HG02798 (cell line): ENCODE data around the gene TIPIN.
"Not testable (repeated sequence)": the region's sequence is repeated elsewhere in the genome, so short reads cannot be mapped to it uniquely, and the experiment has no call there.

ENCODE experiments used
- ATAC-seq: cut with Tn5 transposase; IDR thresholded peaks from one replicate; pipeline ENCODE4 v1.9.1; 2021; ENCODE audit warnings: mild to moderate bottlenecking; ENCODE audit not compliant: unreplicated experiment, poor library complexity

TIPIN gene, protein sequence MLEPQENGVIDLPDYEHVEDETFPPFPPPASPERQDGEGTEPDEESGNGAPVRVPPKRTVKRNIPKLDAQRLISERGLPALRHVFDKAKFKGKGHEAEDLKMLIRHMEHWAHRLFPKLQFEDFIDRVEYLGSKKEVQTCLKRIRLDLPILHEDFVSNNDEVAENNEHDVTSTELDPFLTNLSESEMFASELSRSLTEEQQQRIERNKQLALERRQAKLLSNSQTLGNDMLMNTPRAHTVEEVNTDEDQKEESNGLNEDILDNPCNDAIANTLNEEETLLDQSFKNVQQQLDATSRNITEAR

DNA sequence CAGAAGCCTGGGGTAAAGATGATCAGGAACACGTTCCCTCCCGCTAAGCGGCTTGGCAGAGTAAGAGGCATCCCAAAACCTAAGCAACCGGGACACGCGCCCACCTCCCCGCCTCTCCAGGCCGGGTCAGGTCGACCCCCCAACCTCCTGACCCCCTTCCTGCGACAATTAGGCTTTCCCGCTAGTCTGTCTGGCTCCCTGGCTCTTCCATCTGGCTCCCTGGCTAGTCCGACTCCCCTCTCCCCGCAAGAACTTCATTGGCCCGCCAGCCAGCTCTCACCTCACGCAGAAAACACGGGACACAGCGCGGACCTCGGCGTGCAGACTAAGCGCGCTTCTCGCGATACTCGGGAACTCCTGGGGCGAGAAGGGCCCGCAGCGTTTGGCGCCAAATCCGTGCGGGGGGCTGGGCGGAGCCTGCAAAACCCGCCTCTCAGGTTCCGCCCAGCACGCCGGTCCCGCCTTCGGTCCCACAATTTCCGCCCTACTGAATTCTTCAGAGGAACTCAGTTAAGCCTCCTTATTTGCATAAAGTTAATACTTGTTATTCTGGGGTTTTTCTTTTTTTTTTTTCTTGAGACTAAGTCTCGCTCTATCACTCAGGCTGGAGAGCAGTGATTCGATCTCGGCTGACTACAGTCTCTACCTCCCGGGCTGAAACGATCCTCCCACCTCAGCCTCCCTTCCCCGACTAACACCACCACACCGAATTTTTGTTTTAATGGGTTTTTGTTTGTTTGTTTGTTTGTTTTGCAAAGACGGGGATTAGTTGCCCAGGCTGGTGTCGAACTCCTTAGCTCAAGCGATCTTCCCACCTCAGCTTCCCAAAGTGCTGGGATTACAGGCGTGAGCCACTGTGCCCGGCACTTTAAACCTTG is at the start of gene TIPIN:
Gene TIPIN (minus strand): TSS at position 327 of the 878 bp plus-strand sequence. CDS start 3,738 bp downstream, outside the sequence.
- peak; percentile 95 for ATAC-seq

DNA sequence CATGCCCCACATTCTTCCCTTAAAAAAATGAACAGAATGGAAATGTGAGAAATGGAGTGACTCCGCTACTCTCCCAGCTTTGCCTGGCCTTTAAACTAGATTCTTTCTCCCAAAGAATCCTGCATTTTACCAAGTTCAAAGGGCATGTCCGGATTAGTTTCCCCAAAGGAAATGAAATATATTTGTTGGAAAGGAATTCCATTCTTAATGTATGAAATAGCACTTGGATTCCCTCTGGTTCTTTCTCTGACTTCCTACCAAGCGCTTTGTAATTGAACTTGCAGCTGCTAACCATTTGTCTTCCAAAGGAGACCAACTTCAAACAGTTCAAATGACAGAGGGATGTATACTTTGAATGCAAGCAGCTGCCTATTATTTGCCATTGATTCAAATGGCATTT is 49.1 kb upstream of the TIPIN start:
- no peak for ATAC-seq

DNA sequence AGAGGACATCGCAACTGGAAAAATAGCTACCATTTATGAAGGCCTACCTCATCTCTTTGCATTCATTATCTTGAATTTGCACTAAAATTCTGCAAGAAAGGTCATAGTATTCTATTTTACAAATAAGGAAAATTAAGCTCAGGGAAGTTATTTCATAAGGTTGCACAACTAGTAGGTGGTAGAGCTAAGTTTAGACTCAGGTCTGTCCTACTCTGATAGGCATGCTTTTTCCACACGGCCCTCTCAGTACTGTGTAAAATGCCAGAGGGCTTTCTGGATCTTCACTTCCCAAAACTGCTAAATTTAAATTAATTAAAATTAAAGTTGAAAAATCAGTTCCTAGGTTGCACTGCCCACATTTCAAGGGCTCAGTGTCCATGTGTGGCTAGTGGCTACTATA is 48.5 kb upstream of the TIPIN start:
- no peak for ATAC-seq

DNA sequence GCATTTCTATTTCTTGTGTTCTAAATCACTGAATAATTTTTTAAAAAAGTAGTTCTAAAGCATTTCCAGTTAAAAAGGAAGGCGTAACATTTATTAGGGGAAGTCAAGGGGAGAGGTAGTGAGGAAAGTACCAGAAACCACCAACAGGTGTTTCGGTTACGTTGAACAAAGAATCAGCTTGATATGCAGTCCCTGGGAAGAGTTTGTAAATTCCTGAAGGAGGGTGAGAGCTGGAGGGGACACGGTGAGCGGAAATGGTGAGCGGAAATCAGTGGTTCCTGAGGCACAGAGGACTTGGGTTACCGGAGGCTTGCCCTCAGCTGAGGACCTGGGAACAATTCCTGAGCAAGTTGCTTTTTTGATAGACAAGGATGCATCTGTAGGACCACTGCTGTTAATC is 48.0 kb upstream of the TIPIN start:
- no peak for ATAC-seq

DNA sequence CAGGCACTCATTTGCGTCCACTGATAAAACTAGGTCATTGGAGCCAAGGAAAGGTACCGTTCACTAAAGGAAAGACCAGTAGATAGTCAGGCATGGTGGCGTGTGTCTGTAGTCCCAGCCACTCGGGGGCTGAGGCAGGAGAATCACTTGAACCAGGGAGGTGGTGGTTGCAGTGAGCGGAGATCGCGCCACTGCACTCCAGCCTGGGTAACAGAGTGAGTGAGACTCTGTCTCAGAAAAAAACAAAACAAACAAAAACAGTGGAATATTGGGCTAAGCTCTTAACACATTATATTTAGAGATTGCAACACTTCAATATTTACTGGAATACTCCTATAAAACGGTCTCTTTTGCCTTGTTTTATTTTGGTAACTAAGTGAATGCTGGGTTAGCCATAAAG is 47.6 kb upstream of the TIPIN start:
- no peak for ATAC-seq

DNA sequence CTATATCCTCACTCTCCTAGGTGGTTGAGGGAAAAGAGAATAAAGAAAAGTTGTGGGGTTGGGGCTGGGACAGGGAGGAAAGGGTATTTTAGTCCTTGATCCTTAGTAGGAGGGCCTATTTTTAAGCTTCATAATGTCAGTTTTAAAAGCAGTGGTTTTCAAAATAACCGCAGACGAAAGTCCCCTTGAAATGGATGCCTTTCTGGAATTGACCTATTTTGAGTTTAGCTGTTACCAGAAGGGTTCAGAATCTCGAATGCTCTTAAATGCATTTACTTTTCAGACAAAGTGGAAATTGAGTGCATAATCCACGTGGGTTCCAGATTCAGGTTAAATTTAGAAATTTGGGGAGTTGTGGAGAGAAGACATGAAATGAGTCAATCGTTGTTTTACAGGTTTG is 46.8 kb upstream of the TIPIN start:
- ATAC-seq = no peak

DNA sequence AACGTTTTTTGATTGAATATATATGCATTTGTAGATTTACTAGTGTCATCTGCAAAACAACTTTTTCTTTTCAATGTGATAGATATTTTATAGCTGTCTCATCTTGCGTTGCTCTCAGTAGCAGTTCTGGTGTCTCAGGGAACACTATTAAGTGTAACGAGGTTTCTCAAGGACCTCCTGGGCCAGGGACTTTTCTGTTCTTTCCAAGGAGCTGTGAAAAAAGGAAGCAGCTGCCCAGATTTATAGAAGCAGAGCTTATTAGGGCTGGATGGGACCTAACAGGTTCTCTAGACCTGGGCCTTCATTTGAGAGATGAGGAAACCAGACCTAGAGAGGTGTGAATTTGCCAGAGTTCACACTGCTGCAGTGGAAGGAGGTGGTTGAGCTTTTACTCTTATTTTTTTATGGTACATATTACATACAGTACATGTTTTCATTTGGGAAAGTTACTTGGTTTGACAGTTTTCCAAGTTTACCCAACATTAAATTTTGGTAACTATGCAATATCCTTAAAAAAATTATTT is 46.3 kb upstream of the TIPIN start:
- ATAC-seq = no peak

DNA sequence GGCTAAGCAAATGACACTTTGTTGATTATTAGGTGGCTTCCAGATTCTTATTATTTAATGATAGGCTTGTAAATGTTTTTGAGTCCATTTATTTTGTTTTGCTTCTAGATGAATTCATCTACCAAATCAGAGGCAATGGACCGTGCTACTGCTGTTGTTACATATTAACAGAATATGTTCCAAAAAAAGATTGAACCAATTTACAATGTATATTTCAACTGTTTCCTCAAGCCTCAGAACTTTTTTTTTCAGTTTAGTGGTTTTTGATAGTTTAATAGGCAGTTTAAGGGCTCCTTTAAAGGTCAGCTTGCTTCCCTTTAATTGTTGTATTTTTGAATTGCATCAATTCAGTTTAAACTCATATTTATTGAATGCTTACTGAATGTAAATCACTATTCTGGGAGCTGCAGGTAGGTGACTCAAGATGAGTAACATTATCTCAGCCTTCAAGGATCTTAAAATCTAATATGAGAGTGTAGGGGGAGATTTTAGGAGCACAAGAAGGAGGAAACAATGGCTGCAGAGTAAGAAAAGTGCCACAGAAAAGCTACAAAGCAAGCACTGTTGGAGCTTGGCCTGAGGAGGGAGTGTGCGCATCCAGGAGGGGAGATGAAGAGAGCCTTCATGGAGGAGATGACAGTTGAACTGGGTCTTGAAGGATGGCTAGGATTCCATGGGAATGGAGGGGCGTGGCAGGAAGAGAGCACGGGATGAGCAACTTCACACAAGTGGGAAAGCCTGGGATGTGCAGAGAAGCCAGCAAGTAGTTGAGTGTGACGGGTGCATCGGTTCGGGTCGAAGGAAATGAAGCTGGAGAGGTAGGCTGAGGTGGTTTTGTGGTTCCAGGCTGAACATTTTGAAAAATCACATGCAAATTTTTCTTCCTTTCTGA is 44.9 kb upstream of the TIPIN start:
- ATAC-seq = no peak

DNA sequence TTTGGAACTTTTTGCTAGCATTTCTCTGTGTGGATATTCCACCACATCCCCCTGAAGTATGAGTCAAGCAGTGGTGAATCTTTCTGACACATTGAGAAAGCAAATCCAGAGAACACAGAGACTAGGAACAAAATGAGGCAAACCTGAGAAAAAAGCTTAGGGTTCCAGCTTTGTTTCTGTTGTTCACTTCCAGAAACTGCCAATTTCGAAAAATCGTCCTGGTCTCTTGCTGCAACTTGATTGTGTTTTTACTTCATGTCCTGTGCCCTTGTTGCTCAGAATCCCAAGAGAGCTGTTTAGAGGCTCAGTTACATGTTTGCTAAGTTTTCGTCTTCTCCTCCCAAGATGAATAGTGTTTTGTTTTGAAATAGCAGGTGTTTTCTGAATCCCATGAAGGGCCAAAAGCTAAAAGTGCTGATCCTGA is 43.9 kb upstream of the TIPIN start:
- no peak for ATAC-seq

DNA sequence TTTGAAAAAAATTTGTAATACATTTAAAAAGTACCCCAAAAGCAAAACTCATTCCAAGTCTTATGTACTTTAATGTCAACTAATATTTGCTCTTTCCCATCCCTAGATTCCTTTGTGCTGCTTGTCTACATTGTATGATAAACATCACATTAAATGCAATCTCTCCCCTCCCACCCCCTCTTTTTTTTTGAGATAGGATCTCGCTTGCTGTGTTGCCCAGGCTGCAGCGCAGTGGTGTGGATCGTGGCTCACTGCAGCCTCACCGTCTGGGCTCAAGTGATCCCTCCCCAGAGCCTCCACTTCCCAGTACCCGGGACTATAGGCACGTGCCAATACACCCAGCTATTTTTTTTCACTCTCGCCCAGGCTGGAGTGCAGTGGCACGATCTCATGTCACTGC is 42.8 kb upstream of the TIPIN start:
- no peak for ATAC-seq

DNA sequence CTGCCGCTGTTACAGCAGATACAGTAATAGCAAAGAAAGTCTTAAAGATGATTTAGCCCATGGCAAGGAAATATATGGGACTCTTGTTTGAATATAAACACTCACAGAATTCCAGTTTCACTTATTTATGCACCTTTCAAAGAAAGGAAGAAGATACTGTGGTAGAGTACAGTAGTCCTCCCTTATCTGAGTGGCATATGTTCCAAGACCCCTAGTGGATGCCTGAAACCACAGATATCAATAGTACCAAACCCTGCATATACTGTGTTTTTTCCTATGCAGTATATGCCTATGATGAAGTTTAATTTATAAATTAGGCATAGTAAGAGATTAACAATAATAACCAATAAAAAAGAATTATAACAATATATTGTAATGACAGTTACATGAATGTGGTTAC is 38.4 kb upstream of the TIPIN start:
- no peak for ATAC-seq

DNA sequence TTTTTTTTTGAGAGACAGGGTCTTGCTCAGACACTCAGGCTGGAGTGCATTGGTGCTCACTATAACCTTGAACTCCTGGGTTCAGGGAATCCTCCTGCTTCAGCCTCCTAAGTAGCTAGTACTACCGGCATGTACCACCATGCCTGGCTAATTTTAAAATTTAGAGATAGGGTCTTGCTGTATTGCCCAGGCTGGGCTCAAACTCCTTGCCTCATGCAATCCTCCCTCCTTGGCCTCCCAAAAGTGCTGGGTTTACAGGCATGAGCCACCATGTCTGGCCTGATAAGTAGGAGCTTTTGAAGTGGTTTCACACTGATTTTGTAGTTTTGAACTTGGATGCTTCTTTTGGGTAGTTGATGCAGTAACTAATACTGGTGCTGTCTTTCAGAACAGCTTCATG is 38.0 kb upstream of the TIPIN start:
- ATAC-seq = no peak

DNA sequence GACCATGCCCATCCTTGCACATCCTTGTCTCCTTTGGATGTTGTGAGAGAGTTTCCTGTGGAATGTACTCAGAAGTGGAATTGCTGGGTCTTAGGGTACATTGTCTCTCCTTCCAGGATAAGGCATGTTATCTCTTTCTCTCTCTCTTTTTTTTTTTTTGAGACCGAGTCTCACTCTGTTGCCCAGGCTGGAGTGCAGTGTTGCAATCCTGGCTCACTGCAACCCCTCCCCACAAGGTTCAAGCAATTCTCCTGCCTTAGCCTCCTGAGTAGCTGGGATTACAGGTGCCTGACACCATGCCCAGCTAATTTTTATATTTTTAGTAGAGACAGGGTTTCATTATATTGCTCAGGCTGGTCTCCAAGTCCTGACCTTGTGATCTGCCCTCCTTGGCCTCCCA is 36.6 kb upstream of the TIPIN start:
- ATAC-seq = not testable (repeated sequence)

DNA sequence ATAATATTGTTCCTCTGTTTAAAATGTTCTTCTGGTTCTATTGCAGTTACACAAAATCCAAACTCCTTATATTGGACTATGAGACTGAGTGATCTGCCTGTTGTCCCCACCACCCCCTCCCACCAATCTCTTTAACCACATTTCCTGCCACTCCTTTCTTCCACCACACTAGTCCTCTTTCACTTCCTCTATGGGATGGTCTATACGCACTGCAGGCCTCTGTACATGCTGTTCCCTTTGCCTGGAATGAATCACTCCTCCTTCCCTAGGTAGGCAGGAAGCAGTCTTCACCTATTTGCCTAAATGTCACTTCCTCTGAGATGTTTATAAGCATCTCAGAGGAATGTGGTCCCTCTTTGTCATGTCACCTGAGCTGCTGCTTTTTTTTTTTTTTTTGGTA is 34.2 kb upstream of the TIPIN start:
- ATAC-seq = no peak

DNA sequence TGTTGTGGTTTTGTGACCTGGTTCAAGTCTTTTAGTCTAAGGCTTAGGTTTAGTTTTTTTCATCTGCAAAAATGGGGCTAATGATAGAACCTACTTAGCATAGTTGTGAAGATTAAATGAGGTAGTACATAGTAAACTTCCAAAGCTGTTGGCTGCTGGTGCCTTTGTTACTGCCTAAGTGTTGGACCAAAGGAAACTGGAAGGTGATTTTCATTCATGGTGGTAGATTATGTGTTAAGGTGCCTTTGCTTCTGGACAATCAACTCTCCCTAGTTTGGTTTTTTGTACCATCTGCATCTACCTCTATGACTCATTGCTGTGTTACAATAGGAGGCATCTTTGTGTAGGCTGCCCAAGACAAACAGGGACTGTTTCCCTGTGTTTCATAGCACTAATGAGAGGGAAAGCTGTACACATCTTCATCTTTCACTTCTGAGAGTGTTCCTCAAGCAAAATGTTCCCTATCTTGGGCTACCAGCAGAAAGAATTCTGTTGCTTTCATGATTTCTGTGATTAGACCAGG is 33.4 kb upstream of the TIPIN start:
- no peak for ATAC-seq

DNA sequence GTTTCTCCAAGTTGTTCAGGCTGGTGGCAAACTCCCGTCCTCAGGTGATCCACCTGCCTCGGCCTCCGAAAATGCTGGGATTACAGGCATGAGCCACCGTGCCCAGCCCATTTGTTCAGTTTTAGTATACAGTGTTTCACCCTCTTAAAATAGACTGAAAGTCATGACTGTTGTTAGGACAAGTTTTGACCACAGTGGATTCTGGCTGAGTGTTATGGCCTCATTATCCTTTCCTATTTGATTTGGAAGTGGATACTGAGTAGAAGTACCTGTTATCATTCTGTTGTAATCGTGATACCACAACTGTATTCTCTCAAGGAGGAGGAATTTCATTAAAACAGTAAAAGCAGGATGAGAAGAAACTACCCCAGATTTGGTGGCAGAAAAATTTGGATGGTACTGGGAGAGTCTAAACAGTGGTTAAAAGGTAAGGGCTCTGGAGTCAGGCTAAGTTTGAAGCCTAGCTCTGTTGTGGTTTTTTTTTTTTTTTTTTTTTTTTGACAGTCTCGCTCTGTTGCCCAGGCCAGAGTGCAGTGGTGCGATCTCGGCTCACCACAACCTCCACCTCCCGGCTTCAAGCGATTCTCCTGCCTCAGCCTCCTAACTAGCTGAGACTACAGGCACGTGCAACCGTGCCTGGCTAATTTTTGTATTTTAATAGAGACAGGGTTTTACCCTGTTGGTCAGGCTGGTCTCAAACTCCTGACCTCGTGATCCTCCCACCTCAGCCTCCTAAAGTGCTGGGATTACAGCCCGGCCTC is 32.8 kb upstream of the TIPIN start:
- no peak for ATAC-seq

DNA sequence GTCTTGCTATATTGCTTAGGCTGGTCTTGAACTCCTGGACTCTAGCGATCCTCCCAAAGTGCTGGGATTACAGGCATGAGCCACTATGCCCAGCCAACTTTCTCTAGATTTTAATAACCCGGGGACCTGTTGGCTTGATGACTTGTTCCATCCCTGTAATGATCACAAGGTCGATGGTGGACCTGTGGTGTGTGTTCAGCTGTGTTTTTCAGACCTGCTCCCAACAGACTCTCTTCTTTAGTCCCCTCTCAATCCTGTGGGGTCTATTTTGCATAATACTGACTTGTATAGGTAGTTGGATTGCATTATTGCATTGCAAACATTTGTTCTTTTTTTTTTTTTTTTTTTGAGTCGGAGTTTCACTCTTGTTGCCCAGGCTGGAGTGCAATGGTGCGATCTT is 32.1 kb upstream of the TIPIN start:
- ATAC-seq = no peak

DNA sequence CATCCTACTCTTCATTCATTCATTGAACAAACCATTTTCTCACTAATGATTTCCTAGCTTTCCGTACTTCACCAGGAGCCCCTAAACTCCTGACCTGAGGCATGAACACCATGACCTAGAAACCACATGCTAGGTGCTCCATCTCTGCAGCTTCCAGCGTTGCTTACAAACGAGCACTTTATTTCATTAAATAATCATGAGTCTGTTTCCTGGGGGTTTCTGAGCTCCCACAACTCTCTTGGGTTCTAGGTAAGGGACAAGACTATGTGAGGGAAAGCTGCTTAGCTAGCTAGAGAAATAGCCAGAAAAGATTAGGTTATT is 31.5 kb upstream of the TIPIN start:
- no peak for ATAC-seq

DNA sequence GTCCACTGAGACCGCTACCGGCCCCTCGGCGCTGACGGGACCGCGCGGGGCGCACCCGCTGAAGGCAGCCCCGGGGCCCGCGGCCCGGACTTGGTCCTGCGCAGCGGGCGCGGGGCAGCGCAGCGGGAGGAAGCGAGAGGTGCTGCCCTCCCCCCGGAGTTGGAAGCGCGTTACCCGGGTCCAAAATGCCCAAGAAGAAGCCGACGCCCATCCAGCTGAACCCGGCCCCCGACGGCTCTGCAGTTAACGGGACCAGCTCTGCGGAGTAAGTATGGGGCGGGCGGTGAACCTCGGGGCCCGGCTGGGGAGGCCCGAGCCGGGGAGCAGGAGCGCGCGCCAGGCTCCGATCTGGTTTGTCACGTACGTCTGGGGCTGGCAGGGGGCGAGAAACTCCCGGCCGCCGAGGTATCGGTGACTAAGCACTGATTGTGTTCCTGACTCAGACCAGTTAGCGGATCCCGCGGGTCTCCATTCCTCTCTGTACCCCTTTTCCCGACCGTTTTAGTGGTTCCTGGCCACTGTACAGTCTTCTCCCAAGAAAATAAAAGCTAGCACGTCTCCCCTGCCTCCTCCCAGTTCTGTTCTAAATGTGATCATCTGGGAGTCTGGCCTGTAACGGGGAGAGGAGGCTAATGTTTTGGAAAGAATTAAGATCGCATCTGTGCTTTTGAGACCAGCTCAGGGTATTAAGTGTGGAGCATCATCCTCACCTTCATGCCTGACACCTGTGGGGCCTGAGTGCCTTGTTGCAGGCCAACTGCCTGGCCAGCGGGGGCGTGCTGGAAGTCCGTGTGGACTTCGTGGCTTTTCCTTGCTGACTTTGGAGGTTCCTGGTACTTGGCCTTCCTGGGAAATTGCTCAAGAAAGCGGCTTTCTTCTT is 30.9 kb upstream of the TIPIN start:
- peak; percentile 14 for ATAC-seq
